Thymus (tissue), 11 donors: ENCODE results near the gene NLRP12. TPM values are rescaled to one million over a fixed set of nuclear protein-coding genes. Genes with fewer than 3 reads are reported as not detected.

Experiments used
- DNase-seq, 9 donors: peaks; one replicate each; pipeline ENCODE4 v3.0.0-alpha.2; 2013; ENCODE audit warnings: low spot score in 9 of 9, low read depth in 6 of 9, missing footprints in 1 of 9
- H3K27ac ChIP-seq, 2 donors: one replicate each; pipeline ENCODE4 v1.5.1; 2013; ENCODE audit warnings: control low read depth in 1 of 2, low read depth in 1 of 2, low read length in 1 of 2, mild to moderate bottlenecking in 1 of 2, moderate library complexity in 1 of 2
- H3K27me3 ChIP-seq, 2 donors: one replicate each; pipeline ENCODE4 v1.5.1; 2013; ENCODE audit warnings: low read length in 1 of 2; ENCODE audit not compliant: control insufficient read depth in 2 of 2, insufficient read depth in 1 of 2
- H3K36me3 ChIP-seq, 2 donors: one replicate each; pipeline ENCODE4 v1.5.1; 2013; ENCODE audit warnings: low read length in 1 of 2, mild to moderate bottlenecking in 1 of 2, moderate library complexity in 1 of 2; ENCODE audit not compliant: control insufficient read depth in 2 of 2, insufficient read depth in 2 of 2
- H3K4me1 ChIP-seq, 2 donors: one replicate each; pipeline ENCODE4 v1.5.1; 2013; ENCODE audit warnings: low read length in 2 of 2; ENCODE audit not compliant: control insufficient read depth in 2 of 2, insufficient read depth in 2 of 2
- H3K4me3 ChIP-seq, 2 donors: one replicate each; pipeline ENCODE4 v1.5.1; 2013; ENCODE audit warnings: low read length in 2 of 2, control low read depth in 1 of 2, mild to moderate bottlenecking in 1 of 2
- H3K9me3 ChIP-seq, 2 donors: one replicate each; pipeline ENCODE4 v1.5.1; 2013; ENCODE audit warnings: low read length in 1 of 2, mild to moderate bottlenecking in 1 of 2; ENCODE audit not compliant: control insufficient read depth in 2 of 2, insufficient read depth in 1 of 2
- WGBS: extraction: QIAGEN DNeasy Blood & Tissue Kit; methylation state at CpG from one replicate; pipeline ENCODE4 v1.1.7; 2013; 5-methylcytosine and 5-hydroxymethylcytosine counted together
- polyA plus RNA-seq: library from polyadenylated mRNA; stranded (reverse); fragments of 200-250 nt; gene quantifications from one replicate; pipeline ENCODE4 v1.2.3, GENCODE V29; 2013
- total RNA-seq: library from RNA; stranded (reverse); fragments of 120-200 nt; gene quantifications from one replicate; pipeline ENCODE4 v1.2.4, GENCODE V29; 2013
- donor health status: healthy.

NLRP12 gene
- total and polyA plus RNA-seq, 2 donors = 0.21 to 0.24 TPM

- no peaks in the 10 kb centered on the region for H3K36me3 ChIP-seq
- no peak for DNase-seq
- no peak overlapping the region for H3K4me3 ChIP-seq
- H3K27me3 ChIP-seq = peaks cover 0 to under 1% of the 10 kb centered on the region in 2 donors
- no peaks in the 10 kb centered on the region for H3K4me1 ChIP-seq
- no peaks in the 10 kb centered on the region for H3K9me3 ChIP-seq
- 95% methylated on average over 13 of the region's 13 CpGs for WGBS
- no peak overlapping the region for H3K27ac ChIP-seq
Measured at GRCh38 chr19:53818756-53819155, 5.4 kb downstream of the NLRP12 start.

- no peaks in the 10 kb centered on the region for H3K27me3 ChIP-seq
- DNase-seq = no peak
- no peak overlapping the region for H3K27ac ChIP-seq
- 65% methylated on average over 4 of the region's 4 CpGs for WGBS
- no peaks in the 10 kb centered on the region for H3K36me3 ChIP-seq
- no peak overlapping the region for H3K4me3 ChIP-seq
- H3K9me3 ChIP-seq = no peaks in the 10 kb centered on the region
- H3K4me1 ChIP-seq = no peaks in the 10 kb centered on the region
Measured at GRCh38 chr19:53813996-53814395, 10.1 kb downstream of the NLRP12 start.

- WGBS = 67% methylated on average over 7 of the region's 7 CpGs
- Histone ChIP-seq H3K27me3 (no peaks in the 10 kb centered on the region), H3K36me3 (no peaks in the 10 kb centered on the region), H3K9me3 (no peaks in the 10 kb centered on the region), H3K4me3 (no peak overlapping the region), H3K27ac (no peak overlapping the region), H3K4me1 (no peaks in the 10 kb centered on the region)
- DNase-seq = no peak
Measured at GRCh38 chr19:53812335-53812734, 11.8 kb downstream of the NLRP12 start.

GRCh38 chr19:53810891-53811290, 13.2 kb downstream of the NLRP12 start:
- Histone ChIP-seq H3K4me1 (no peaks in the 10 kb centered on the region), H3K4me3 (no peak overlapping the region), H3K27ac (no peak overlapping the region), H3K9me3 (no peaks in the 10 kb centered on the region), H3K27me3 (no peaks in the 10 kb centered on the region), H3K36me3 (no peaks in the 10 kb centered on the region)
- 97% methylated on average over 21 of the region's 21 CpGs for WGBS
- no peak for DNase-seq

GRCh38 chr19:53810187-53810546, 13.9 kb downstream of the NLRP12 start:
- Histone ChIP-seq H3K4me3 (no peak overlapping the region), H3K4me1 (no peaks in the 10 kb centered on the region), H3K9me3 (no peaks in the 10 kb centered on the region), H3K36me3 (no peaks in the 10 kb centered on the region), H3K27me3 (no peaks in the 10 kb centered on the region), H3K27ac (no peak overlapping the region)
- DNase-seq = no peak
- WGBS = 94% methylated on average over 13 of the region's 13 CpGs

GRCh38 chr19:53809518-53810186, 14.5 kb downstream of the NLRP12 start:
- no peaks in the 10 kb centered on the region for H3K4me1 ChIP-seq
- no peaks in the 10 kb centered on the region for H3K36me3 ChIP-seq
- no peaks in the 10 kb centered on the region for H3K27me3 ChIP-seq
- H3K27ac ChIP-seq = no peak overlapping the region
- H3K4me3 ChIP-seq = no peak overlapping the region
- WGBS = 90% methylated on average over 28 of the region's 28 CpGs
- H3K9me3 ChIP-seq = no peaks in the 10 kb centered on the region
- DNase-seq = no peak

- Histone ChIP-seq H3K27me3 (no peaks in the 10 kb centered on the region), H3K27ac (no peak overlapping the region), H3K36me3 (no peaks in the 10 kb centered on the region), H3K4me1 (no peaks in the 10 kb centered on the region), H3K9me3 (no peaks in the 10 kb centered on the region), H3K4me3 (no peak overlapping the region)
- WGBS = 40% methylated on average over 5 of the region's 5 CpGs
- DNase-seq = peak in 1 of 9 donors; percentile 6
Measured at GRCh38 chr19:53808710-53809125, 15.4 kb downstream of the NLRP12 start.

GRCh38 chr19:53801257-53801656, 22.9 kb downstream of the NLRP12 start:
- Histone ChIP-seq H3K9me3 (no peaks in the 10 kb centered on the region), H3K4me3 (no peak overlapping the region), H3K27ac (no peak overlapping the region), H3K36me3 (no peaks in the 10 kb centered on the region), H3K4me1 (no peaks in the 10 kb centered on the region), H3K27me3 (no peaks in the 10 kb centered on the region)
- WGBS = 94% methylated on average over 9 of the region's 9 CpGs
- no peak for DNase-seq

GRCh38 chr19:53795019-53795418, 29.1 kb downstream of the NLRP12 start:
- Histone ChIP-seq H3K27me3 (no peaks in the 10 kb centered on the region), H3K27ac (no peak overlapping the region), H3K4me1 (no peaks in the 10 kb centered on the region), H3K36me3 (no peaks in the 10 kb centered on the region), H3K4me3 (no peak overlapping the region), H3K9me3 (no peaks in the 10 kb centered on the region)
- WGBS = 80% methylated on average over 4 of the region's 4 CpGs
- no peak for DNase-seq
